ENCODE results near the gene FGFBP2. TPM values are rescaled to one million over a fixed set of nuclear protein-coding genes. Genes with fewer than 3 reads are reported as not detected.

The FGFBP2 gene
- total and polyA plus RNA-seq, 8 donors, result 0.37 to 6.0 (median 1.0) TPM; not detected in 1

DNA sequence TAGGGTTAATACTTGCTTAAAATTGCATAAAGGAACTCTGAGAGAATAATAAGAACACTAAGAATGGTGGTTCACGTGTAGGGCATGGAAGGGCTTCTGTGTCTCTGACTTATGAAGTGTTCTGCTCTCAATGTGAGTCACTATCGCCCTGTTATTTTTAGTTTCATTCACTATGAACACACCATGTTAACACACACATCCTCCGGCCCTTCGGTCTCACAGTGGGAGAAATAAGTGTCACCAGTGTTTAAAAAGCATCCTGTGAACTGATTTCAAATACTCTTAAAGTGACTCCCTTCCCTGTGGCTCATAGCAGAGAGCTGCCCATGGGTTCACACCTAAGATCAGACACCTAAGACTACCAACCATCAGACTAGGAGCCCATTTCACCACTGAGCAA, 33.8 kb upstream of the FGFBP2 start:
- peaks cover 0 to 20% (median 0%) of the 10 kb centered on the region in 4 donors for H3K4me1 ChIP-seq
- DNase-seq, result no peak
- WGBS, 5 donors, result 67 to 82% (median 76%) methylated on average over 4 of the region's 4 CpGs
- H3K9me3 ChIP-seq, result no peaks in the 10 kb centered on the region
- no peaks in the 10 kb centered on the region for H3K27me3 ChIP-seq
- H3K4me3 ChIP-seq, result no peak overlapping the region
- intact Hi-C loops (cut with DNase I; ENCODE audit: low total_unique reads), result no loop called here
- H3K36me3 ChIP-seq, result peaks cover 0 to 26% (median 0%) of the 10 kb centered on the region in 4 donors
- no peak overlapping the region for H3K27ac ChIP-seq
- TF ChIP-seq, protein P1, sequence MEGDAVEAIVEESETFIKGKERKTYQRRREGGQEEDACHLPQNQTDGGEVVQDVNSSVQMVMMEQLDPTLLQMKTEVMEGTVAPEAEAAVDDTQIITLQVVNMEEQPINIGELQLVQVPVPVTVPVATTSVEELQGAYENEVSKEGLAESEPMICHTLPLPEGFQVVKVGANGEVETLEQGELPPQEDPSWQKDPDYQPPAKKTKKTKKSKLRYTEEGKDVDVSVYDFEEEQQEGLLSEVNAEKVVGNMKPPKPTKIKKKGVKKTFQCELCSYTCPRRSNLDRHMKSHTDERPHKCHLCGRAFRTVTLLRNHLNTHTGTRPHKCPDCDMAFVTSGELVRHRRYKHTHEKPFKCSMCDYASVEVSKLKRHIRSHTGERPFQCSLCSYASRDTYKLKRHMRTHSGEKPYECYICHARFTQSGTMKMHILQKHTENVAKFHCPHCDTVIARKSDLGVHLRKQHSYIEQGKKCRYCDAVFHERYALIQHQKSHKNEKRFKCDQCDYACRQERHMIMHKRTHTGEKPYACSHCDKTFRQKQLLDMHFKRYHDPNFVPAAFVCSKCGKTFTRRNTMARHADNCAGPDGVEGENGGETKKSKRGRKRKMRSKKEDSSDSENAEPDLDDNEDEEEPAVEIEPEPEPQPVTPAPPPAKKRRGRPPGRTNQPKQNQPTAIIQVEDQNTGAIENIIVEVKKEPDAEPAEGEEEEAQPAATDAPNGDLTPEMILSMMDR (IDR thresholded peaks at IDR 0.05), result no peak
- TF ChIP-seq EP300 (IDR thresholded peaks at IDR 0.05) (no peak), POLR2A (IDR thresholded peaks at IDR 0.05) (no peak), POLR2AphosphoS5 (IDR thresholded peaks at IDR 0.05) (no peak)

GRCh38 chr4:15995826-15996225, 32.9 kb upstream of the FGFBP2 start:
- no peak for DNase-seq
- Histone ChIP-seq H3K9me3 (no peaks in the 10 kb centered on the region), H3K27ac (no peak overlapping the region), H3K4me1 (peaks cover 0 to 11% (median 0%) of the 10 kb centered on the region in 4 donors), H3K4me3 (no peak overlapping the region), H3K36me3 (peaks cover 0 to 28% (median 0%) of the 10 kb centered on the region in 4 donors), H3K27me3 (no peaks in the 10 kb centered on the region)
- intact Hi-C loops (cut with DNase I; ENCODE audit: low total_unique reads), result no loop called here
- TF ChIP-seq, protein P1 (IDR thresholded peaks at IDR 0.05), result no peak
- TF ChIP-seq EP300 (IDR thresholded peaks at IDR 0.05) (no peak), POLR2AphosphoS5 (IDR thresholded peaks at IDR 0.05) (no peak), POLR2A (IDR thresholded peaks at IDR 0.05) (no peak)
- 85 to 98% (median 93%) methylated on average over 3 of the region's 3 CpGs for WGBS, 5 donors

GRCh38 chr4:15992167-15992485, 29.2 kb upstream of the FGFBP2 start:
- intact Hi-C loops (cut with DNase I; ENCODE audit: low total_unique reads), result no loop called here
- H3K36me3 ChIP-seq, result peaks cover 0 to 37% (median under 1%) of the 10 kb centered on the region in 4 donors
- WGBS, 5 donors, result 73 to 87% (median 81%) methylated on average over 2 of the region's 2 CpGs

GRCh38 chr4:15990570-15991285, 27.8 kb upstream of the FGFBP2 start:
- 80 to 85% (median 82%) methylated on average over 12 of the region's 12 CpGs for WGBS, 5 donors
- Histone ChIP-seq H3K27ac (no peak overlapping the region), H3K27me3 (no peaks in the 10 kb centered on the region), H3K36me3 (peaks cover 0 to 37% (median 6%) of the 10 kb centered on the region in 4 donors), H3K4me3 (no peak overlapping the region), H3K4me1 (peaks cover 0 to 9% (median 3%) of the 10 kb centered on the region in 4 donors), H3K9me3 (no peaks in the 10 kb centered on the region)
- intact Hi-C loops (cut with DNase I; ENCODE audit: low total_unique reads), result no loop called here
- DNase-seq, result no peak
- TF ChIP-seq EP300 (IDR thresholded peaks at IDR 0.05) (no peak), POLR2AphosphoS5 (IDR thresholded peaks at IDR 0.05) (no peak), POLR2A (IDR thresholded peaks at IDR 0.05) (no peak)
- TF ChIP-seq, protein P1 (IDR thresholded peaks at IDR 0.05), result no peak

More at GRCh38 chr4:15992167-15992485, 29.2 kb upstream of the FGFBP2 start:
- TF ChIP-seq POLR2A (IDR thresholded peaks at IDR 0.05), result no peak
- TF ChIP-seq POLR2AphosphoS5 (IDR thresholded peaks at IDR 0.05), result no peak
- TF ChIP-seq, protein P1 (IDR thresholded peaks at IDR 0.05), result no peak
- TF ChIP-seq EP300 (IDR thresholded peaks at IDR 0.05), result no peak
- Histone ChIP-seq H3K4me3 (no peak overlapping the region), H3K27me3 (no peaks in the 10 kb centered on the region), H3K27ac (no peak overlapping the region), H3K4me1 (peaks cover 0 to 9% (median 3%) of the 10 kb centered on the region in 4 donors), H3K9me3 (no peaks in the 10 kb centered on the region)
- DNase-seq, result no peak

All from stomach (tissue), 9 donors.